VCaP (cell line): ENCODE measurements around the gene NKX2-4.

Source experiments
- H3K27ac ChIP-seq: fragments of 450-650 bp; 2 replicates; pipeline ENCODE4 v1.5.1; 2017
- CTCF ChIP-seq: fragments of 450-650 bp; conservative IDR thresholded peaks from 2 replicates; pipeline ENCODE4 v1.5.1; 2017; ENCODE audit warnings: mild to moderate bottlenecking, moderate library complexity

The NKX2-4 gene

GRCh38 chr20:21391972-21392352 lies 5.4 kb downstream of the NKX2-4 start:
- H3K27ac ChIP-seq: no peak overlapping the region
- TF ChIP-seq CTCF: no peak

DNA sequence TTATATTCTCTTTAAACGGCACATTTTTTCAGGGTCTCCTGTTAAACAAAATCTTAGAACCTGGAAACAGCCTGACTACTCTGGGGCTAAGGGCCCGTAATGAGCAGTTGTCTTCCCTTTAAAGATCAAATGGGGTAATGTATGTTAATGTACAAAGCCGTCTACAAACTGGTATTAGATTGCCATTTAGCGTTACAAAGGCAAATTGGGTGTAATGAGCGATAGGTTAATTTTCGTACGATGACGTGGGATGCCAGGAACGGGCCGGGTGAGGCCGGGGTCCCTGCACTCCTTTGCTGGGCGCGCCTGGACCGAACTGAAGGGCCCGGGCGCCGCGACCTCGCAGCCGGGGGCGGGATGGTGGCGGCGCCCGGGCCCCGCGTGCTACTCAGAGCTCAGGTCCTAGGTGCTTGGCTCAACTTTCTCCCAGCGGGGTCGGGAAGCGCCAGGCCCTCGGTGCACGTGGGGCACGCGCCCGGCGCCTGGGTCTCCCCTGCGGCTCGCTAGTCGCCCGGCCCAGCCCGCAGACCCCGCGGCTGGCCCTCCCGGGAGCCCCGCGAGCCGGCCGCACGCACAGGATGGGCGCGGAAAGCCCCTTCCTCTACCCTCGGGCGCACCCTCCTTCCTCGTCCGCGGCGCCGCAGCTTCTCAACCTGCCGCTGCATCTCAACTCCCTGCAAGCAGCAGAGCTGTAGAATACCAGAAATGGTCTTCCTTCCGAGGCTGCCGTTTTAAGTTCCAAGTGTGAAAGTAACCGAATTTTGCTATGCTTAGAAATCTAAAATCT lies 5.9 kb downstream of the NKX2-4 start:
- no peak for TF ChIP-seq CTCF
- no peak overlapping the region for H3K27ac ChIP-seq

GRCh38 chr20:21390768-21391167 lies 6.6 kb downstream of the NKX2-4 start:
- no peak overlapping the region for H3K27ac ChIP-seq
- no peak for TF ChIP-seq CTCF

- H3K27ac ChIP-seq: no peak overlapping the region
- no peak for TF ChIP-seq CTCF
Measured at GRCh38 chr20:21389368-21389767, 8.0 kb downstream of the NKX2-4 start.

GRCh38 chr20:21388566-21388965 lies 8.8 kb downstream of the NKX2-4 start:
- H3K27ac ChIP-seq: no peak overlapping the region
- TF ChIP-seq CTCF: no peak

DNA sequence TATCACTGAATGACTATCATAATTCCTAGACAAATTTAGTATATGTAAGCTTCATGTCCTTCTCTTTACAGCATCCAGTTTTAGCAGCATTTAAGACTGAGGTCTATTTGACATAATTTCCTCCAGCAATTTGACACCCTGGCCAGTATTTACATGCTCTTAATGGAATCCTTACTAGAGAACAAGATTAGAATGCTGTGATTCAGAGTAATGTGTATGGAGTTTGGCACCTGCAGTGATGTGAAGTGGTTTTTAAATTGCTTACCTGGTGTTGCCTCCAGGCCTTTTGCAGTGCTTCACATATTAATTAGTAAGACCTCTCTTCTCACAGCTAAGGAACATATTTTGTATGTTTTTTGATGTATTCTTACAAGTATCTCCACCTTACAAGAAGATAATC lies 9.8 kb downstream of the NKX2-4 start:
- H3K27ac ChIP-seq: no peak overlapping the region
- no peak for TF ChIP-seq CTCF

DNA sequence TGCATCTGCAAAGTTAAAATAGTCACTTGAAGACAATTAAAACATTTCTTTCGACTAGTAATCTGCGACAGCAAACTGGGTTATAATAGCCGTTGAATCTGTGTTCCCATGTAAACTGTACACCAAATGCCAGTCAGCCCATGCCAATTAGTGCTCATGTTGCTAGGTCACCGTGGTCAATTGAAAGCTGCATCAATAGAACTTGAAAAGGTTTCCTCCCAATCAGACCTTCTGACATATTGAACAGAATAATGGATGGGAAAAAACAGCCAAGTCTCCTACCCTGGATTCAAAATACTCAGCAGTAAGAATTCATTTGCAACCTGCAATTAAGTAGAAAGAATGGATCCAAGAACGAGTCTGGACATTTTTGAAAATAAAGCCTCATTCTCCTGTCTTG lies 11.2 kb downstream of the NKX2-4 start:
- no peak overlapping the region for H3K27ac ChIP-seq
- no peak for TF ChIP-seq CTCF
